IPS-NIHi7 (cell line): ENCODE measurements around the gene RIMBP2.

Experiments used
- DNase-seq: peaks from one replicate; pipeline ENCODE4 v3.0.0; 2012; ENCODE audit warnings: mixed read lengths; ENCODE audit errors: extremely low spot score

RIMBP2 gene

GRCh38 chr12:130424858-130425697, 291.0 kb downstream of the RIMBP2 start:
- DNase-seq: no peak

DNA sequence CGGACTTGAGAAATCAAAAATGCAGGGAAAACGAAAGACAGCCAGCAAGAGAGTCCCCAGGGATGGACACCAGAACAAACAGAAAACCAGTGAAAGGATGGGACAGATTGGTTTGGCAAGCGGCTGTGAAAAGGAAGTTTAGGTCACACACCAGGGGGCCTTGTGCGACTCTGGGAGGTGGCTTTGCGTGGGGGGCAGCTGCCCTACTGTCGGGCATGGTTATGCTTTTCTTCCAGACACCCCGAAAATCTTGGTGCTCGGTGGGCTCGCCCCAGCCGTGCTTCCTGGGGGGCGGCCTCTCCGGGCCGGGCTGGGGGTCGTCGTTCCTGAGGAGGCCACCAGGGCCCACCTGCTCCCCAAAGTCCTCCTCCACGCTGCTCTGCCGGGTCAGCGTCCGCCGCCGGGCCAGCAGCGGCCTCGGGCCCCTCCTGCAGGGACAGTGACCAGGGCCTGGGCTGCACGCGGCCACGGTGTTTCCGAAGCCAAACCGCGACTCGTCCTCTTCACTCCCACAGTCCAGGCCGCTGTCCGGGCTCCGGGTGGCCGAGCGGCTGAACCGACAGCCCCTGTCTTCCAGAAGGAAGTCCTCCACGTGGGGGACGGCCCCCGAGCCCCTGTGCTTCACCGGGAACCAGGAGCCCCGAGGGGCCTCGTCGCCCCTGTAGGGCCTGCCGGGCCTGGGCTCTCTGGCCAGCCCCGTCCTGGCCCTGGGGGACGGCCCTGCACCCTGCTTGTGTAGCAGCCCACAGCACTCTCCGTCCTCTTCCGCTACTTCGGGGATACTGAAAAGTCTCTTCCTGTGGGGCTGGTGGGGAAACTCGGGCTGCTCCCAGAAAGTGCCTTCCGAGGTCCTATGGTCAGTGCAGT, 291.9 kb downstream of the RIMBP2 start:
- no peak for DNase-seq

DNA sequence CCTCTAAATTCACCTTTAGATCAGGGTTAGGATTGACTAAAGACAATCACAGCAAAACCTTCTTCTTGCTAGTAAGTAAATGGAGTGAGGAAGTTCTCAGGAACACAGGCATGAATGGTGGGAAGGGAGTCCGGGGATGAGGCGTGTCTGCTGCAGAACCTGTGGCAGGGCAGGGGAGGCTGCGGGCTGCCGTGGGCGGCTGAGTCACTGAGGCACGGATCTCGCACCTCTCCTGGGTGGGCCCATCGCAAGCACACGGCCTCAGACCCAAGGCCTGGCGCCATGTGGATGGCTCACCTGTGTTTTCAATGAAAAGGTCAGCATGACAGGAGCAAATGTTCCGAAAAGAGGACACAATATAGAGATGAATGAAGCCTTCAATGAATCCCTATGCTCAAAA, 293.0 kb downstream of the RIMBP2 start:
- no peak for DNase-seq

- DNase-seq: no peak
Measured at GRCh38 chr12:130422676-130423075, 293.4 kb downstream of the RIMBP2 start.

GRCh38 chr12:130421896-130422295, 294.2 kb downstream of the RIMBP2 start:
- no peak for DNase-seq

GRCh38 chr12:130420071-130420470, 296.0 kb downstream of the RIMBP2 start:
- DNase-seq: no peak

GRCh38 chr12:130419116-130419515, 297.0 kb downstream of the RIMBP2 start:
- DNase-seq: no peak

GRCh38 chr12:130418251-130418650, 297.8 kb downstream of the RIMBP2 start:
- no peak for DNase-seq

GRCh38 chr12:130414381-130414780, 301.7 kb downstream of the RIMBP2 start:
- no peak for DNase-seq

DNA sequence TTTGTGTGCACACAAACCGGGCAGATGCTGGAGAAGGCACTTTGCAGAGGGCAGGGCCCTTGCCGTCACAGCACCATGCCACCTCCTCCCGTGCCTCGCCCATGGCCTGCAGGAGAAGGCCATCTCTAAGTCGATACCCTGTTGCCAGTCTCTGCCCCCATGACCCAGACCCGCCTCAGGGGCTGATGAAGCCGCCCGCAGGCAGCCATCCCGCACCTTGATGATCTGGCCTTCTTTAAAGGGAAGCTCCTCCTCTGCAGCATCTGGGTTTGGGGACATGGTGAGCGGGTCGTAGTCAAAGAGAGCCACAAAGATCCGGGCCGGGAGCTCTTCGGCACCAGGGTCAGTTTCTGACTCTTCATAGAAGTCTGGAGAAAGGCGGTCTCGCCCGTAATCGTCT, 302.2 kb downstream of the RIMBP2 start:
- no peak for DNase-seq

GRCh38 chr12:130412384-130412783, 303.7 kb downstream of the RIMBP2 start:
- DNase-seq: no peak

GRCh38 chr12:130405332-130405731, 310.8 kb downstream of the RIMBP2 start:
- DNase-seq: peak; percentile 38

- peak; percentile 35 for DNase-seq
Measured at GRCh38 chr12:130401703-130402102, 314.4 kb downstream of the RIMBP2 start.

DNA sequence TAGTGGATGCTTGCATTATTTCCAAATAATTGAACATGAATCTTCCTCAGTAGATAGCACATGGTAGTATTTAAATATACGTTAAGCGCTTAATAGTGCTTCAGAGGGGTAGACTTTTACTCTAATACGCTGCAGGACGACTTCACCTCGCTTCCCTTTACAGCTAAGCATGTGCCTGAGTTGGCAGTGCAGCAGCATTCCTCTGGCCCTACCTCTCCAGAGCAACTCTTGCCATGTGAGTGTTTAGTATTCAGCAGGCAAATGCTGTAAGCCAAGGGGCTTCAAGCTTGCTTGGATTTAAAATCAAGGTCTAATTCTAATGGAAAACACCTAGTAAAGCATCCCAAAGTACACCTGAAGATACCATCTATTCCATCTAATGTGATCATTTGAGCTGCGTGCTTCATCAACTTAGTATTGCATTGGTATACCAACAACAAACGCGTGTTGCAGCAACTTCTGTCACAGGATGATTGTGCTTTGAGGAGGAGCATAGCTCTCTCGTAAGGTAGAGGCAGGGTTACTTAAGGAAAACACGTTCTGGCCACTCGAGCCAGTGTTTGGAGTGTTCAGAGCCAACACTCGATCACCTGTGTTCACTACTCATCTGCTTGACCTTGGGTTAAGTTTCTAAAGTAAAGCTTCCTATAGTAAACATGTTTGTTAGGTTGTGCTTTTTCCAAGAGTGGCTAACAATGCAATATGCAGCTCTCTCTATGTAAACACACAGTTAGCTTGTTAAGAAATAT, 317.8 kb downstream of the RIMBP2 start:
- DNase-seq: no peak

DNA sequence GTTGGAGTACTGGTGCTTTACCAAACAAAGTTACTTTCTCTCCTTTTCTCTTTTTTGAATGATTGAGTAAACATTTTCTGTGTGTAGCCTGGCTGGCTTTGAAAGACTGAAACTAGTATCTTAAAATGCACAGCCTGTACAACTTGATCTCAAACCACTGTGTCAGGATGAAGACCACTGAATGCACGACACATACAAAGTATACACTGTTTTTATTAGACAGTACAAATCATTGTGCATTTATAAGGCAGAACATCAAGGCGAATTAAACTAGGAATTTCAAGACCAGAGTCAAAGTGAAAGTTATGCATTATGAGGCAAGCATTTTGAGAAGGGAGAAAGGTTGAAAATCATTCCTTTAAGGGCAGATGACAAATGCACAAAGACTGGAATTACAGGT, 319.4 kb downstream of the RIMBP2 start:
- no peak for DNase-seq

DNA sequence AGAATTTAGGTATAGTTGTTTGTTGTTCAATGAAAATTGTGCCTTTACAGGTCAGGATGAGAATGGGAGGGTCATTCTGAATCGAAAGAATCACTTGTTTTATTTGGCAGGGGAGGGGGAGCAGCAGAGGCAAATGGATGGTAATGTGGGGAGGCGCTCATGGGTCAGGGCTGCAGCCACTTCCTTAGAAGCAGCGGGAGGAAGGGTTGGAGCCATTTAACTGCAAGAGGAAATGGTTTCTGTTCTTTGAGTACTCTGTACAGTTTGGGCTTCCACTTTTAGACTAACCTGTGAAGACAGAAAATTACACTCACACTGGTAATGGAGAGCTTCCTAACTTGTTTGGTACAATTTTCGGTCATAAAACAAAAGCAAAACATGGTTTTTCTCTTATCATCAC, 321.2 kb downstream of the RIMBP2 start:
- peak; percentile 35 for DNase-seq

DNA sequence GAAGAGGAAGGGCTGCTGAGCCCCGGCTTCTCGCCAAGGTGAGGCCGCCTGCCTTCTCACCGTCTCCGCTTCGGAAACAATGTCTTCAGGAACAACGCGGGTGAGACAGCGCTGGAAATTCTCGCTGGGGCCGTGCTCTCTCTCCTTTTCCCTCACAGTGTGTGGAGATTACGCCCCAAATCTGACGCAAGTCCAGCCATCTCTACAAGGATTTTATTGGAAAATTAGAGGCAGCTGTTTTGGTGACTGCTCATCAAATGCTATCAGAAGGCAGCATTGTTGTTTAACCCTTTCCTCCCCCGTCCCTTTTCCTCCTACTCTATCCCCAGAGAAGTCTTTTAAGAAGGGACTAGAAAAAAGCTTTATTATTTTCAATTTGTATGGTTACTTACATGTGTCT, 324.9 kb downstream of the RIMBP2 start:
- DNase-seq: no peak

- DNase-seq: no peak
Measured at GRCh38 chr12:130385193-130385592, 330.9 kb downstream of the RIMBP2 start.

GRCh38 chr12:130384234-130384633, 331.9 kb downstream of the RIMBP2 start:
- DNase-seq: no peak

DNA sequence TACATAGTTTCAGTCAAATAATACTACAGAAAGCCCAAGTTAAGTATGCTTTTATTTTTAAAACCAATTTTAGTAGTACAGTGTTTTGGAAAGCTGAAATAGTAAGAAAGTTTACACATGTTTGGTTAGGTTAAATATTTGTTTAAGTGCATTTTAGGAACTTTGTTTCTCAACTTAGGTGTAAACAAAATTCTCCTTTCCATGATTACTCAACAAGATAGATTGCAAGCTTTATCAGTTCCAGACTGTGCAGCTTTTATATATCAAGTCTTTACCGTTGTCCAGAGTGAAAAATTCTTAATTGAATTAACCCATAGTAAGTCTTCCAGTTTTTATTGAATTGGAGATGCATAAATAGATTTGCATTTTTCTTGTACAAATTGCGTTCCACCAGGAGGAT, 333.3 kb downstream of the RIMBP2 start:
- DNase-seq: no peak

DNA sequence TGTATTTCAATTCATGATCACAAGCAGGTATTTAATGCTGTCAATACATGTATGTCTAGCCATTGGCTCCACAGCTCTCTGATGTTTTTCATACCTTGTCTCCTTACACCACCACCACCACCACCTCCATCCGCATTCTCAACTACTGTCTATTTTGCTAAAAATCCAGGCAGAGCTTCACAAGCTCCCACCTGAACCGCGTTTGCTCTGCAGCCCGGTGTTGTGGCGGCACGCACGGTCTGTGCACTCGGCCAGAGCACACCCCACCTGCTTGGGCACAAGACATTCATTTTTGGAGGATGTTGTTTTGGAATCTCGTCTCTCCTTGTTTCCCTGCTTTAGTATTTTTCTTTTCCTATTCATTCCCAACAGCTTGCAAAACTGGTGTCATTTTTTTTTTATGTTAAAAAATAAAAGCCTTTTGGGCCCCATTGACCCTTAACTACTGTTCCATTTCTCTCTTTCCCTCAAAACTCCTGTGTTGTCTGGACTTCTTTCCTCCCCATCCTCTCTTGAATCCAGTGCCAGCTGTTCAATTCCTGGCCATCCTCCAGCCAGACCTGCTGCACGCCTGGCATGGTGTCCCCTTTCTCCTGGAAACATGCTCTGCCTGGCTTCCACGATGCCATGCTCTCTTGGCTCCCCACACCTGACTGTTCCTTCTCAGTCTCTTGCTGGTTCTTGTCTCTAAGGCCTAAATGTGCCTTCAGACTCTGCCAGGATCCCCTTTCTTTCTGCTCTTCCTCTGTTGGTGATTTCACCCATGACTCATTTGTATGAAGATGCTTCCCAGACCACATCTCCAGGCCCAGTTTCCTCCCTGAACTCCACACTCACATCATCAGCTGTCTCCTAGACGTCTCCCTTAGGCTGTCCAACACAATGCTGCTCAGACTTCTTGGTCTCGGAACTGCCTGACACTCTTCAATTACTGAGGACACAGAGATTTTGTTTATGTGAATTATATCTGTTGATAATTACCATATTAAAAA, 340.5 kb downstream of the RIMBP2 start:
- DNase-seq: no peak
